Measurements from ENCODE around the gene CDRT4.

CDRT4 gene

GRCh38 chr17:15492186-15492585 lies 24.8 kb upstream of the CDRT4 start:
- TF ChIP-seq EZH2phosphoT487 (conservative IDR thresholded peaks at IDR 0.05; ENCODE audit: low read length) (no peak), CTCF (IDR thresholded peaks at IDR 0.05; ENCODE audit: insufficient read depth, low read length, poor library complexity, severe bottlenecking) (no peak)
- Histone ChIP-seq H3K36me3 (ENCODE audit: low read length) (no peaks in the 10 kb centered on the region), H3K79me2 (ENCODE audit: insufficient read depth, low read length) (no peaks in the 10 kb centered on the region), H3K9me2 (replicated peaks; ENCODE audit: insufficient read depth, low read length) (no peaks in the 10 kb centered on the region), H3K9me3 (ENCODE audit: insufficient read depth, low read length) (no peaks in the 10 kb centered on the region), H3F3A (ENCODE audit: insufficient read depth) (no peaks in the 10 kb centered on the region), H3K27me3 (ENCODE audit: low read length) (no peaks in the 10 kb centered on the region), H4K20me1 (ENCODE audit: low read depth, low read length) (no peaks in the 10 kb centered on the region), H3K27ac (ENCODE audit: low read depth, low read length) (no peak overlapping the region), H3K4me2 (ENCODE audit: low read depth, low read length, poor library complexity, severe bottlenecking) (no peak overlapping the region), H3K9ac (ENCODE audit: low read length) (no peak overlapping the region), H2AFZ (ENCODE audit: low read depth, low read length, severe bottlenecking) (no peak overlapping the region), H3K4me3 (ENCODE audit: insufficient read depth, low read length, poor library complexity, severe bottlenecking) (no peak overlapping the region)

- no peak overlapping the region for H3K27ac ChIP-seq (ENCODE audit: low read depth, low read length)
- H2AFZ ChIP-seq (ENCODE audit: low read depth, low read length, severe bottlenecking): no peak overlapping the region
- TF ChIP-seq CTCF (IDR thresholded peaks at IDR 0.05; ENCODE audit: insufficient read depth, low read length, poor library complexity, severe bottlenecking) (no peak), EZH2phosphoT487 (conservative IDR thresholded peaks at IDR 0.05; ENCODE audit: low read length) (no peak)
- no peaks in the 10 kb centered on the region for H3K9me2 ChIP-seq (replicated peaks; ENCODE audit: insufficient read depth, low read length)
- H3K79me2 ChIP-seq (ENCODE audit: insufficient read depth, low read length): no peaks in the 10 kb centered on the region
- no peaks in the 10 kb centered on the region for H3F3A ChIP-seq (ENCODE audit: insufficient read depth)
- H3K4me2 ChIP-seq (ENCODE audit: low read depth, low read length, poor library complexity, severe bottlenecking): no peak overlapping the region
- H3K36me3 ChIP-seq (ENCODE audit: low read length): no peaks in the 10 kb centered on the region
- H3K27me3 ChIP-seq (ENCODE audit: low read length): no peaks in the 10 kb centered on the region
- H3K4me3 ChIP-seq (ENCODE audit: insufficient read depth, low read length, poor library complexity, severe bottlenecking): no peak overlapping the region
- H4K20me1 ChIP-seq (ENCODE audit: low read depth, low read length): no peaks in the 10 kb centered on the region
- H3K9me3 ChIP-seq (ENCODE audit: insufficient read depth, low read length): no peaks in the 10 kb centered on the region
- no peak overlapping the region for H3K9ac ChIP-seq (ENCODE audit: low read length)
Measured at GRCh38 chr17:15490634-15491261, 23.3 kb upstream of the CDRT4 start.

- TF ChIP-seq EZH2phosphoT487 (conservative IDR thresholded peaks at IDR 0.05; ENCODE audit: low read length): no peak
- no peak overlapping the region for H3K9ac ChIP-seq (ENCODE audit: low read length)
- H2AFZ ChIP-seq (ENCODE audit: low read depth, low read length, severe bottlenecking): no peak overlapping the region
- H3K27me3 ChIP-seq (ENCODE audit: low read length): no peaks in the 10 kb centered on the region
- H3K4me2 ChIP-seq (ENCODE audit: low read depth, low read length, poor library complexity, severe bottlenecking): no peak overlapping the region
- no peak overlapping the region for H3K27ac ChIP-seq (ENCODE audit: low read depth, low read length)
- no peaks in the 10 kb centered on the region for H3K79me2 ChIP-seq (ENCODE audit: insufficient read depth, low read length)
- no peaks in the 10 kb centered on the region for H3K9me3 ChIP-seq (ENCODE audit: insufficient read depth, low read length)
- no peaks in the 10 kb centered on the region for H3K36me3 ChIP-seq (ENCODE audit: low read length)
- no peak overlapping the region for H3K4me3 ChIP-seq (ENCODE audit: insufficient read depth, low read length, poor library complexity, severe bottlenecking)
- no peaks in the 10 kb centered on the region for H3F3A ChIP-seq (ENCODE audit: insufficient read depth)
- no peaks in the 10 kb centered on the region for H3K9me2 ChIP-seq (replicated peaks; ENCODE audit: insufficient read depth, low read length)
- H4K20me1 ChIP-seq (ENCODE audit: low read depth, low read length): no peaks in the 10 kb centered on the region
Measured at GRCh38 chr17:15488557-15488956, 21.1 kb upstream of the CDRT4 start.

GRCh38 chr17:15485045-15485444 lies 17.6 kb upstream of the CDRT4 start:
- Histone ChIP-seq H2AFZ (ENCODE audit: low read depth, low read length, severe bottlenecking) (no peak overlapping the region), H3K9ac (ENCODE audit: low read length) (no peak overlapping the region), H3K4me2 (ENCODE audit: low read depth, low read length, poor library complexity, severe bottlenecking) (no peak overlapping the region), H3K27ac (ENCODE audit: low read depth, low read length) (no peak overlapping the region), H3K9me3 (ENCODE audit: insufficient read depth, low read length) (no peaks in the 10 kb centered on the region), H3K27me3 (ENCODE audit: low read length) (no peaks in the 10 kb centered on the region), H4K20me1 (ENCODE audit: low read depth, low read length) (no peaks in the 10 kb centered on the region), H3K79me2 (ENCODE audit: insufficient read depth, low read length) (no peaks in the 10 kb centered on the region), H3F3A (ENCODE audit: insufficient read depth) (no peaks in the 10 kb centered on the region), H3K36me3 (ENCODE audit: low read length) (no peaks in the 10 kb centered on the region), H3K4me3 (ENCODE audit: insufficient read depth, low read length, poor library complexity, severe bottlenecking) (no peak overlapping the region), H3K9me2 (replicated peaks; ENCODE audit: insufficient read depth, low read length) (no peaks in the 10 kb centered on the region)
- no peak for TF ChIP-seq EZH2phosphoT487 (conservative IDR thresholded peaks at IDR 0.05; ENCODE audit: low read length)
- no peak for TF ChIP-seq CTCF (IDR thresholded peaks at IDR 0.05; ENCODE audit: insufficient read depth, low read length, poor library complexity, severe bottlenecking)
